Lower leg skin (tissue), 4 donors: Measurements from ENCODE around the gene MFSD12. TPM values are rescaled to one million over a fixed set of nuclear protein-coding genes. Genes with fewer than 3 reads are reported as not detected.

Experiments
- DNase-seq, 2 donors: peaks; one replicate each; pipeline ENCODE4 v3.0.0-alpha.2; 2019; ENCODE audit warnings: low spot score in 2 of 2
- H3K4me3 ChIP-seq: fragments of 200-600 bp; sonication (generic); 2 replicates; pipeline ENCODE4 v1.5.1; 2017; ENCODE audit warnings: mild to moderate bottlenecking, low read depth; ENCODE audit not compliant: poor library complexity, severe bottlenecking
- CTCF ChIP-seq, 3 donors: fragments of 450-650 bp; IDR thresholded peaks; one replicate each; pipeline ENCODE4 v1.5.1; 2016; ENCODE audit warnings: antibody characterized with exemption in 3 of 3, mild to moderate bottlenecking in 3 of 3, moderate library complexity in 2 of 3
- POLR2A ChIP-seq, 2 donors: fragments of 450-650 bp; IDR thresholded peaks; one replicate each; pipeline ENCODE4 v1.6.1; 2016 to 2017; ENCODE audit warnings: antibody characterized with exemption in 2 of 2, mild to moderate bottlenecking in 1 of 2, moderate library complexity in 1 of 2
- WGBS, 2 donors: methylation state at CpG; one replicate each; pipeline ENCODE4 v1.1.5; 2018; 5-methylcytosine and 5-hydroxymethylcytosine counted together
- intact Hi-C: fragments of 100-400 bp; cut with DNase I; formaldehyde crosslinking; loops from one replicate; pipeline ENCODE4 v1.15.0; 2023; ENCODE audit warnings: low total_unique reads
- total RNA-seq, 4 donors: library from RNA; depleted of rRNA; stranded (reverse); fragments of >200 nt; gene quantifications; one replicate each; pipeline ENCODE4 v1.1.0, GENCODE V29; 2016

MFSD12 gene
- total RNA-seq, 4 donors from 2014 or later: 43.3 to 98.2 (median 56.3) TPM

- 61 to 71% methylated on average over 16 to 17 of the region's 17 CpGs for WGBS, 2 donors
- TF ChIP-seq POLR2A (IDR thresholded peaks at IDR 0.05) (no peak), CTCF (IDR thresholded peaks at IDR 0.05) (no peak)
- intact Hi-C loops: no loop called here
Observed at GRCh38 chr19:3578390-3578789, 21.0 kb upstream of the MFSD12 start.

GRCh38 chr19:3577723-3578344 lies 20.4 kb upstream of the MFSD12 start:
- WGBS, 2 donors: 71 to 78% methylated on average over 46 of the region's 60 CpGs
- intact Hi-C loops: no loop called here
- no peak for DNase-seq
- TF ChIP-seq CTCF (IDR thresholded peaks at IDR 0.05): no peak
- no peak for TF ChIP-seq POLR2A (IDR thresholded peaks at IDR 0.05)
- no peak overlapping the region for H3K4me3 ChIP-seq

More at GRCh38 chr19:3578390-3578789, 21.0 kb upstream of the MFSD12 start:
- no peak overlapping the region for H3K4me3 ChIP-seq
- no peak for DNase-seq

- no peak for DNase-seq
- no peak overlapping the region for H3K4me3 ChIP-seq
- intact Hi-C loops: no loop called here
Observed at GRCh38 chr19:3576696-3577443, 19.5 kb upstream of the MFSD12 start.

GRCh38 chr19:3575949-3576673 lies 18.7 kb upstream of the MFSD12 start:
- 69 to 80% methylated on average over 27 to 28 of the region's 29 CpGs for WGBS, 2 donors
- intact Hi-C loops: no loop called here
- DNase-seq: no peak
- no peak for TF ChIP-seq POLR2A (IDR thresholded peaks at IDR 0.05)
- no peak for TF ChIP-seq CTCF (IDR thresholded peaks at IDR 0.05)
- no peak overlapping the region for H3K4me3 ChIP-seq

More at GRCh38 chr19:3576696-3577443, 19.5 kb upstream of the MFSD12 start:
- WGBS, 2 donors: 36 to 50% methylated on average over 69 to 71 of the region's 78 CpGs
- TF ChIP-seq POLR2A (IDR thresholded peaks at IDR 0.05) (no peak), CTCF (IDR thresholded peaks at IDR 0.05) (no peak)

GRCh38 chr19:3575260-3575741 lies 17.9 kb upstream of the MFSD12 start:
- 89 to 92% methylated on average over 19 of the region's 19 CpGs for WGBS, 2 donors
- intact Hi-C loops: no loop called here
- H3K4me3 ChIP-seq: no peak overlapping the region
- DNase-seq: no peak
- no peak for TF ChIP-seq CTCF (IDR thresholded peaks at IDR 0.05)
- TF ChIP-seq POLR2A (IDR thresholded peaks at IDR 0.05): no peak
